ENCODE results near the gene PKLR. TPM values are rescaled to one million over a fixed set of nuclear protein-coding genes. Genes with fewer than 3 reads are reported as not detected.

PKLR gene
- total RNA-seq, 1 experiment from 2014 or later, result not detected

DNA sequence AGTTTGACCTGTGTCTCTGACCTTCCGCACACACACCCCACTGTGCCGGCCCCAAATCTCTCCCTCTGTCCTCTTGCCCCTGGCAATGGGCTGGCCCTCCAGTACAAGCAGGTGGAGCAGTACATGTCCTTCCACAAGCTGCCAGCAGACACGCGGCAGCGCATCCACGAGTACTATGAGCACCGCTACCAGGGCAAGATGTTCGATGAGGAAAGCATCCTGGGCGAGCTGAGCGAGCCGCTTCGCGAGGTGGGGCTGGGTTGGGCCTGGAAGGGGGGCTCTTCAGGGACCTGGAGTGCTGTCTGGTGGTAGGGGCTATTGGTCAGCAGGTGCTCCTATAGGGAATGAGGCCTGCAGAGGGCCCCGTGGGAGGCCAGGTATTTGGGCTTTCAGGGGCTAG, 16.2 kb downstream of the PKLR start:
- DNase-seq (ENCODE audit: low read depth), result no peak

DNA sequence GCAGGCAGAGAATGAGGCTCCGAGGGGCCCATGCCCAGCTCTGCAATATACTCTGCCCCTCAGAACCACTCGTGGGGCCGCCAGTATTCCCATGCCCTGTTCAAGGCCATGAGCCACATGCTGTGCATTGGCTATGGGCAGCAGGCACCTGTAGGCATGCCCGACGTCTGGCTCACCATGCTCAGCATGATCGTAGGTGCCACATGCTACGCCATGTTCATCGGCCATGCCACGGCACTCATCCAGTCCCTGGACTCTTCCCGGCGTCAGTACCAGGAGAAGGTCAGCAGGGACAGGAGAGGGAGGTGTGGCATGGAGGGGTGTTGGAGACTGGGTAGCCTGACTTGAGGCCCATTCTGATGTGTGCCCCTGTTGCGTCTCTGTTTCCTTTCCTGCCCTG, 16.8 kb downstream of the PKLR start:
- DNase-seq (ENCODE audit: low read depth), result no peak

DNA sequence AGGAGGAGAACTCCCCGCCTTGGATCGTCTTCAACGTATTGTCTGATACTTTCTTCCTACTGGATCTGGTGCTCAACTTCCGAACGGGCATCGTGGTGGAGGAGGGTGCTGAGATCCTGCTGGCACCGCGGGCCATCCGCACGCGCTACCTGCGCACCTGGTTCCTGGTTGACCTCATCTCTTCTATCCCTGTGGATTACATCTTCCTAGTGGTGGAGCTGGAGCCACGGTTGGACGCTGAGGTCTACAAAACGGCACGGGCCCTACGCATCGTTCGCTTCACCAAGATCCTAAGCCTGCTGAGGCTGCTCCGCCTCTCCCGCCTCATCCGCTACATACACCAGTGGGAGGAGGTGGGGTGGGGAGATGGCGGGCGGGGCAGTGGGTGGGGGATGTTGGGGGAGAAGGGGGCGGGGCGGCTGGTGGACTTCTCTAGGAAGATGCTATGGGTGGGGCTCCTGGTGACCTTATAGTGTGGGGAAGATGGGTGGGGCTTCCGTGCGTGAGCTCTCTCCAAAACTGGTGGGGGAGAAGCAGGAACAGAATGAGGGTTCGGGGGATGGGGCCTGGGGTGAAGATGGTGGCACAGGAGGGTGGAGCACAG, 18.6 kb downstream of the PKLR start:
- DNase-seq (ENCODE audit: low read depth), result no peak

DNA sequence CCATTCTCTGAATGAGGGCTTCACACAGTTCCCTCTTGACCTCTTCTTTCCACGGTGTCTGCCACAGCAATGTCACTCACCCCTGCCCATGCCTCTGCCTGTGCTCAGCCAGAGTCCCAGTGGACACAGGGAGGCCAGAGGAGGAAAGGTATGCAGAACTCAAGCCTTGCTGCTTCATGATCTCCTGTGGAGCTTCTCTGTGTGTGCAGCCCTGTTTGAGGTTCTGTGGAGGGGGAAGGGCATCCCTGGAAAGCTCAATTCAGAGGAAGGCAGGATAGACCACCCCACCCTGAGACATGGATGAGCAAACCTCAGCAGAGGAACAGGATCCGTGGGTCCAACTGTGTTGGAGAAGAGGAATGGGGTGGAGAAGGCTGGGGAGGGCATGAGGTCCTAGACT, 22.0 kb downstream of the PKLR start:
- no peak for DNase-seq (ENCODE audit: low read depth)

DNA sequence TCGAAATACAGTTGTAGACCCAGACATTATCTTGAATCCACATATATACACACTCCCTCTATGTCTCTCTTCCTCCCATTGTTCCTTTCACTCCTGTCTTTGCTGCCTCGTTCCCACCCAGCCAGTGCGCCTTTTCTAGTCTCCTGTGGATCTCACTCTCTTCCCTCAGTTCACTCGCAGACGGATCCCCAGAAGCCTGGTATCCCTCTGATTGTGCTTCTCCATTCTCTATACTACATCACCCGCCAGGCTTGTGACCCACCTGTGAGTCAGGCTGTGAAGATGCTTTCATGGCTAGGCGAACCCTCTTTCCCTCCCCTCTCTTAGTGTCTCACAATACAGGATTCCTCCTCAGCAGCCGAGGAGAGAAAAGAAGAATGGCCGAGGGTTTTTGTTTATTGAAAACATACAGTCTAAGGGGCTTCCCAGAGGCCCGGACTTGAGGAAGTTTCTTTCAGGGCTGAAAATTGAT, 22.5 kb downstream of the PKLR start:
- DNase-seq (ENCODE audit: low read depth), result no peak

DNA sequence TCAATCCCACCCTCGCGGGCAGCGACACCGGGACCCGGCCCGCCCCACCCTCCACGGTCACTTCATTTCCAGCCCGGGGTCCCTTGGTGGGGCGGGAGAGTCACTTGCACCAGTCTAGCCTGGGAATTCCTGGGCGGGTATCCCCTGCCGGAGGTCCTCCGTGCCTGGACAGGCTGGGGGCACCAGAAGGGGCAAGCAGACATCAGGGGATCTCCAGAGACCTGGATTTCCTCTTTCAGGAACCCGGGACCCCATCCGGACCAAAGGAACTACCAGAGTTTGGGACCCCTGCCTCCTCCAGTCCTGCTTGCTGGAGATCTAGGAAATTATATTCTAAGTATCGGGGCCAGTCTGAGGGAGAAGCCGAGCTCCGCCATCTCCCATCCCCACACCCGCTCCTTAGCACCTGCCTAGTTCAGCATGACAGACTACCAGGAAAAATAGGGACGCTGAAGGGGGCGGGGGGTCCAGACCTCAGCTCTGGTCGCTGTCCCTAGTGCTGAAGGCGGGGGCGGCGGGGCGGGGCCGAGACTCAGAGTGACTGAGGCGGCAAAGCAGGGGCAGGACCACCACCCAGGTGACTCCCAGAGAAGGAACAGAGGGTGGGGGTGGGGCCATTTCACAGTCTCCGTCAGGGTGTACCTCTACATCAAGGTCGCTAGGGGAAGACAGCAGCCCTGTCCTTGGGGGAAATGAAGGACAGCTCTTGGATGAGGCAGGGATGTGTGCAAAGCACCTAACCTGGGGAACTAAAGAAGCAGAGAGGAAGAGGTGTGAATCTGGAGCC, 23.1 kb downstream of the PKLR start:
- peak; percentile 35 for DNase-seq (ENCODE audit: low read depth)

DNA sequence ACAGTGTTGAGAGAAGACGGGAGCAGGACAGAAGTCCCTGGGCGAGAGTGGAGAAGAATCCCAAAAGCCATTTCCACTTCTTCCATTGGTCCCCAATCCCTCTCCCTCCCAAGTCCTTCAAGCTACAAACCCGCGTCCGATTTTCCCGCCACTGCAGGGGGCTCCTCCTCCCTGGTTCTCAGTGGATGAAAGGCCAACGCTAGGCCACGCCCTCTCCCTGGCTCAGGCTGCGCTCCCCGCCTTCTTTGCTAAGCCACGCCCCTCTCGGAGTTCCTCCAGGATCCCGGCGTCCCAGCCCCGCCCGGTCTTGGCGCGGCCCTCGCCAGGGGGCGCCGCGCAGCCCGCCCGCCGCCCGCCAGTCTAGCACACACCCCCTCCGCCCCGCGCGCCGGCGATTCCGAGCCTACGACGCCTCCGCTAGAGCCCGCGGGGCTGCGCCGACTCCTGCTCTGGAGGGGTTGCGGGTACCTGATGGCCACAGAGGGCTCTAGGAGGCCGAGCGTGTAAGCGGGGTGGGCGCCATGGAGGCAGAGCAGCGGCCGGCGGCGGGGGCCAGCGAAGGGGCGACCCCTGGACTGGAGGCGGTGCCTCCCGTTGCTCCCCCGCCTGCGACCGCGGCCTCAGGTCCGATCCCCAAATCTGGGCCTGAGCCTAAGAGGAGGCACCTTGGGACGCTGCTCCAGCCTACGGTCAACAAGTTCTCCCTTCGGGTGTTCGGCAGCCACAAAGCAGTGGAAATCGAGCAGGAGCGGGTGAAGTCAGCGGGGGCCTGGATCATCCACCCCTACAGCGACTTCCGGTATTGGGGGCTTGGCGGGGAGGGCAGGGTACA, 24.0 kb downstream of the PKLR start, which contains the start of gene HCN3:
Gene HCN3 (plus strand): TSS at position 394 of the 832 bp plus-strand sequence. CDS start 128 bp downstream, at position 522.
- peak; percentile 93 for DNase-seq (ENCODE audit: low read depth)

DNA sequence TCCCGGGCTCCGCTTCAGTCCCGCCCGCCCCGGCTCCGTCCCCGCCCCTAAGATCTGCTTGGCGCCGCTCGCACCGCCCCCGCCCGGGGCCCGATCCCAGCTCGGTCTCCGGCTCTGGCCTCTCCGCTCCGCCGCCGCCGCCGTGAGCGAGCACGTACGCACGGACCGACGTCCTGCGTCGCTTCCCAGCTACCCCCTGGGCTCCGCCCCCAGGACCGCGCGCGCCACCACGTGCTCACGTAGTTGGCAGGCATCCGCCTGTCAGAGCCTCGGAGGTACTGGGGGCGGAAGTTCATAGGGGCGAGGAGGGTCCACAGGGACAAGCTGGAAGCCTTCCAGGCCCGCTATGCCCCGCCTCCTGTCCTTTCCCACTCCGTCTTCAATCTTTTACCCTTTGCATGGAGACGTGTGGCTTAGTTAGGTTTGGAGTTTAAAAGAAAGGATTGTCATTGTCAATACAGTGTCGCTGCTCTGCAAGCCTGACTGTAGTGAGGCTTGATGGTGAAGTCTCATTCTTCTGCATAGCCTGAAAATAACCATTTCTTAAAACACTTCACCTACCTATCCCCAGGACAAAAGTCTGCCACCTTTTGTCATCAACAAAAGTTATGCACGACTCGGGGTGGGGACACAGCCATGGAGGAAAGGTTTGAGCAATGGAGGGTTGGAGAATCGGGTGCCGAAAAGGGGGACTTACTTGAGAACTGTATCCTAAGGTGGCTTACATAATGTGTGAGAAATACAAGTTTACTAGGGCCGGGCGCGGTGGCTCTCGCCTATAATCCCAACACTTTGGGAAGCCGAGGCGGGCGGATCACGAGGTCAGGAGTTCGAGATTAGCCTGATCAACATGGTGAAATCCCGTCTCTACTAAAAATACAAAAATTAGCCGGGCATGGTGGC, 27.6 kb downstream of the PKLR start, which contains the start of gene CLK2:
Gene CLK2 (minus strand): TSS at position 162 of the 903 bp plus-strand sequence. CDS start 2,527 bp downstream, outside the sequence.
- DNase-seq (ENCODE audit: low read depth), result peak; percentile 95

DNA sequence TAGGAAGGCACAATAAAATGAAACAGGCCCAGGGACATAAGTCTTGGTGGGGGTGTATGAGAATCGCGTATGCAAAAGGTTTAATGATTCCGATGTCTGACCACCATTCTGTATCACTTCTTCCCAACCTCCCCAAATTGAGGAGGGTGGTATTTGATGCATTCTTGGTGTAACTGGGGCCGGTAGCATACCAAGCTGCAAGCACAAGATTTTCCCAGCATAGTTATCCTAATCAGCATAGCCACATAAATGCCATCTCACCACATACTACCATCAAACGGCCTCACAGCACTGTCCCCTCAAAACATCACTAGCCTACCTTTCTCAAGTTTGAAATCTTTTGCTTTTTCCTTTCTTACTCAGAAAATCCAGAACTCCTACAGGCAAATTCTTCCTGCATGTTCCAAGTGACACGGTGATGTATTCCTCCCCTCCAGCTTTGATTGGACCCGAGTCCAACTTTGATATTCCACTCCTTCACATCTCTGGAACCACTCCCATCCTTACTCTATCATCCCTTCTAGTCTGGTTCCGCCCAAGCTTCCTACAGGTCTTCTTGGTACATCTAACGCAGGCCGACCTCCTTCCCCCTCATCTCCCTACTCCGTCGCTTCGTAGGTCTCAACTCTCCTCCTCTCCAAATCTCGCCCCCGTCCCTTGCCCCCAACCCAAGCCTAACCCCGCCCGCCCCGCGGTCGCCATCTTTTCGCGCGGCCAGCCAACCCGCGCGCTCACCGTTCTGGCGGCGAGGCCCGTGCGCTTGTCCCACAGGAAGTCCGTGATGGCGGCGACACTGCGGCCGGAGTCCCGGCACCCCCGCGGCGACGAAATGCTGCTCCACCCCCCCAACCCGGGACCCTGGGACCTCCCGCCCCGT, 28.5 kb downstream of the PKLR start:
- DNase-seq (ENCODE audit: low read depth), result peak; percentile 61

DNA sequence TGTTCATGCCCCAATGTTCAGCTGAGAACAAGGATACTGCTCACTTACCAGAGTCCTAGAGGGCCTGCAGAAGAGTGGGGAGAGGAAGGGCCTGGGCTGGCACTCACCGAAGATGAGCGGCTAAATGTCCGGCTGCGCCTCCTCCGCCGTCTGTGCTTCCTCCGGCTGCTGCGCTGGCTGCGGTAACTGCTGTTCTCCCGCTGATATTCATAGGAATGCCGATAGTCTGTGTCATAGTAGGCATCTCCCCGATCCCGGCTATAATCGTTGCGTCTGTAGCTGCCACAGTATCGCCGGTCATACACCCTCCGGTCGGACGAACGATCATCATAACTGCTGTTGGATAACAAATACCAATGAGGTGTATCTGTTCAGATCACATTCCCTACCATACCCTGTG, 31.9 kb downstream of the PKLR start:
- DNase-seq (ENCODE audit: low read depth), result no peak

DNA sequence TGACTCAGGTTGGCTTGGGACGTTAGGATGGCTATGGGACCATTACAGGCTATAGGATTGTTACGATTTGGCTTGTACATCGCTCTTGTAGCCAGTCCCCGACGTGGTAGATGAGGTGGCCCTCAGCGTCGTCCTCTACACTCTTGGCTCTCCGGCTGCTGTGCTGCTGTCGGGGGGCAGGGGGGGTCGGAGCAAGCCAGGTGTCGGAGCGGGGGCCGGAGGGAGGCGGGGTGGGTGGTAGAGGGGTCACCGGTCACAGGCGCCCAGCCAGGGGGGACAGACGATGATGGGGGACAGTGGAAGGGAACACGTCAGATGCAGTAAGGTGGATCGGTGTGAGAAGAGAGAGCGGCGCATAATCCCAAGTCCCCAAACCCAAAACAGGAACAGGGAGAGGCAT, 32.6 kb downstream of the PKLR start:
- DNase-seq (ENCODE audit: low read depth), result no peak

DNA sequence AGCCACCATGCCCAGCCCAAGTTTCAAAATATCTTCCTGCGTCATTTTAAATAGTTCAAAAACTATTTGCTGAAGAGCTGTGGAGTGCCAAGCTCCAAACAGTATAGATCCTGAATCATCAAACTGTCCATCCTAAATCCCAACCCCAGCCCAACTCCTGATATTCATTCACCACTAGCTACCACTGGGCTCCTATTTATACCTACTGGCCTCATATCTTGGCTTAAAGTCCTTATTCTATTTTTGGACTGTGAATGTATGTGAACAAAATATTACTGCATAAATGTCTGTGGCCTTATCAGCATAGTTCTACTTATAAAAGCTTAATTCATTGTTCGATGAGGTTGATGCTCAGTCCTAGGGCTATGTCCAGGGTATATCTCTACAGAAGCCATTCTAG, 33.9 kb downstream of the PKLR start:
- no peak for DNase-seq (ENCODE audit: low read depth)

DNA sequence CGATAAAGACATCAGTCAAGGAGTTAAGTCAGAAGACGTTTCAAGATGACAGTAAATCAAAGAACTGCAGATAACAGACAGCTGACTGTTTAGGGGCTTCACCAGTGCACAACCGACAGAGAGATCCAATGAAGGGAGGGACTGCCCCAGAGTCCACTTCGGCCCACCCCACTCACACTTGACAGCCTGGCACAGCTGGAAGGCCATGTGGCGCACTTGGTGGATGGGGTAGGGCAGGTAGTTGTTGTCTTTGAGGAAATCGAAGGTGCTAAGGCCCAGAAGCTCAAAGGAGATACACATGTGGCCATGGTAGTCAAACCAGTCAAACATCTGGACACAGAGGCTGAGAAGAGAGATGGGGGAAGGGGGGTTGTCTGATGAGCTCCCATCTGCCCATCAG, 34.7 kb downstream of the PKLR start:
- DNase-seq (ENCODE audit: low read depth), result no peak

DNA sequence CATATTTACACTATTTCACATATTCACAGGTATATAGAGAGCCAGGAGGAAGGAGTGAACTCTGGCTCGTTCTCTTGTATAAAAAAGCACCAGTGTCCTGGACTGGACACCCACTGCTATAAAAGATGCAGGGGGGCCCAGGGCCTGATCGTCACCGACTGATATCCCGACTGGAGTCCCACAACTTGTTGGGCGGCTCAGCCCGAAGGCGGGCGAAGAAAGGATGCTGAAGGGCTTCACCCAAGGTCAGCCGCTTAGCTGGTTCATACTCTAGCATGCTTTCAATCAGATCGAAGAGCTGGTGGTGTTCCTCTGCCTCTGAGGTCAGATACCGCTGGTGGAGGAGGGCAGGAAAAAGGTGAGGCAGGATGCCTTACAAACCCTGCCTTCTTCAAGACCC, 38.2 kb downstream of the PKLR start:
- no peak for DNase-seq (ENCODE audit: low read depth)

DNA sequence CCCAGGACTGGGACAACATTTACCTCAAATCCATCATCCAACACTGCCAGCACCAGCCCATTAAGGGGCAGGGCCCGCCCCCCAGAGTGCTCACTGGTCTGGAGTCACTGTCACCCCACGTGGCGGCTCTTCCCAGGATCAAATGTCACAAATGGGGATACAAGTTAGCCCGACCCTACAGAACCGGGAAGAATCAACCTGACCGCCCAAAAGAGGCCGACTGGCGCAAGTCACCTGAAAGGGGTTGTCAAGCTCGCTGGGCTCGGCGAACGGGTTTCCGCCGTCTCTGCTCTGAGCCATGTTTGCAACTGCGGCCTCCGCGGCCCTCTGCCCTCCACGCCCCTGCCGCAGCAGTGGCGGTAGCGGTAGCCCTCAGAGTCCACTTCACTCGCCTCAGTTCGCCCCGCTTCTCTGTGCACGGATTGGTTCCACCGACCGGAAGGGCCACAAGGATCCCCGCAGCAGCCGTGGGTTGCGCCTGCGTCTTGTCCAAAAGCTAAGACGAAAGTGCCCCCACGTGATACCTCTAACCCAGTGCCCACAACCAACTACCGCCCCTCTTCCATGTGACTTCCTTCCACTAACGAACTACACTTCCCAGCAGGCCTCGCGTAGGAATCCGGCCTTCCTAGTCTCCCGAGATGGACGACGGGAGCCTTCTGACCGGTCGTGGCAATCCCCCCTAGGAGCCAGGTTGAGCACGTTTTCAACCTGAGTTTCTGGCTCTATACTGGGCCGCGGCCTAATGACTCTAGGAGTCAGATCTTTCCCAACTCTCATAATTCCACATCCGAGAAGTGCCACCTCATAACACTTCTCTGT, 39.2 kb downstream of the PKLR start, which contains the start of gene SCAMP3:
Gene SCAMP3 (minus strand): TSS at position 509 of the 822 bp plus-strand sequence. CDS start 209 bp downstream, at position 300.
- DNase-seq (ENCODE audit: low read depth), result peak; percentile 98

DNA sequence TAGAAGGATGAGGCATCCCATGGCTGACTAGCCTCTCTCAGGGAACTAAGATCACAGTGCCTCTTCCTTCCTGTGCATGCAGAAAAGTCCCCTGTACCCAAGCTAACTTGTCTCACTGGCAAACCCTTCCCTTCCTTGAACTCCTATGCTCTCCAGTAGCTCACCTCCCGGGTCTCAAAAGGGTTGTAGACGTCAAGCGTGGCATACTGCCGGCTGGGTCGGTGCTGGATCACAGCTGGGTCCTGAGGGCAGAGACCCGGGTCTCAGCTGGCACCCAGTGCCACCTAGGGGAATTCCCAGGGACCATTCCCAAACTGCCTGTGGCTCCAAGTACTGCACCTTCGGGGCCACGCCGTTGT, 39.8 kb downstream of the PKLR start:
- no peak for DNase-seq (ENCODE audit: low read depth)

DNA sequence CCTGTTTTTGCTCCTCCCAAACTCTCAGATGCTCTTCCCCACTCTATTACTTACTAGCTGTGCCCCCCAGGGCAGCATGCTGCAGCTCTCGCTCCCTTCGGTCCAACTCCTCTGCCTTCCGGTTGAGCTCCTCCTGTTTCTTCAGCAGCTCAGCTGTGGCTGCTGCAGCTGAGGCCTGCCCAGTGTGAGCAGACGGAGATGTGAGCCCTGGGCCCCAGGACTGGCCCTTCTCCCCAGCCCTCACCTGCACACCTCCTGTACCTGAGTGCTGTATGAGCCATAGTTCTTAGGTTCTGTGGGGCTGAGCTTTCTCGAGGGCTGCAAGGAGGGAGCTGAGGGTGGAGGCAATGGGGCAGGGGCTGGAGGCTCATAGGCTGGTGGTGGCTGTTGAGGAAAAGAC, 41.0 kb downstream of the PKLR start:
- DNase-seq (ENCODE audit: low read depth), result no peak

DNA sequence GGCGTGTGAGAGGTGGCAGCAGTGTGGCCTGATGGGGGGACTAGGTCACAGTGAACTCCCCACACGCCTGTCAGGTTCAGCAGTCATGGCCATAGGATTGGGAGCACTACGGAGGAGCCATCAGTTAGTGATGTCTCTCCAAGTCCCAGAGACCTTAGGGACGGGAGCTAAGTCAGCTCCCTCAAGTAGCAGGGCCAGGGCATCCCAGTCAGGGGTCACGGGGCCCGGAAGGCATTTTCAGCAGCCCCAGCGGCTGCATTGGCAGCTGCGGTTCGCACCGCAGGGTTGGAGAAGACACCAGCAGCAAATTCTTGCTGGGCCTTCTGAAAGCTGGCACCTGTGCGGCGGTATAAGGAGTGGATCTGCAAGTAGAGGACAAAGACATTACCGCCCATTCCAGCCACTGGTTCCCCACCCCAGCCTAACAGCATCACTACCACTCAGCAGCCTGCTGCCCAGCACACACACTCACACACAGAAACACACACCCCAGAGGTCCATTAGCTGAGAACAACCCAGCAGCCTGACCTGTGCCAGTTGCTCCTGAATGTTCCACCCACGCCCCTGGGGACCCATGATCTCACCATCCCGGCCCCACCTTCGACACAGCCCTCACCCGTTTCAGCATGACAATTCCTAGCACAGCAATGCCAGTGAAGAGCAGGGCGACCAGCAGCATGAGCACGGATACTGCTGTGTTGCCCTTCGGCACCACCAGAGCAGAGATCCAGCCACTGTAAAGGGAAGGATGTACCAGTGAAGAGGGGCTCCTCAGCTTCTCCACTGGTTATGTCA, 45.0 kb downstream of the PKLR start:
- peak; percentile 61 for DNase-seq (ENCODE audit: low read depth)
